ENCODE measurements around the gene MRTFA. TPM values are rescaled to one million over a fixed set of nuclear protein-coding genes. Genes with fewer than 3 reads are reported as not detected.
"Not testable (repeated sequence)": the region's sequence is repeated elsewhere in the genome, so short reads cannot be mapped to it uniquely, and the experiment has no call there.

MRTFA gene
- total RNA-seq, 1 donor from 2014 or later = 24.9 TPM

- no peak for FAIRE-seq
- no peak for DNase-seq (ENCODE audit: low spot score in 2 of 2)
These were observed 3.5 kb downstream of the MRTFA start for GRCh38 chr22:40633036-40633435.

- no peak for FAIRE-seq
These were observed 4.6 kb downstream of the MRTFA start for GRCh38 chr22:40631925-40632324.

GRCh38 chr22:40628354-40629042 is 8.0 kb downstream of the MRTFA start:
- no peak for DNase-seq (ENCODE audit: low spot score in 2 of 2)
- no peak for FAIRE-seq

More at GRCh38 chr22:40631925-40632324, 4.6 kb downstream of the MRTFA start:
- DNase-seq (ENCODE audit: low spot score in 2 of 2) = no peak

- DNase-seq (ENCODE audit: low spot score in 2 of 2) (no peak), FAIRE-seq (no peak)
These were observed 8.9 kb downstream of the MRTFA start for GRCh38 chr22:40627612-40628011.

- FAIRE-seq (no peak), DNase-seq (ENCODE audit: low spot score in 2 of 2) (no peak)
These were observed 9.7 kb downstream of the MRTFA start for GRCh38 chr22:40626851-40627250.

- FAIRE-seq; DNase-seq (ENCODE audit: low spot score in 2 of 2): not testable (repeated sequence)
These were observed 10.7 kb downstream of the MRTFA start for GRCh38 chr22:40625794-40626193.

GRCh38 chr22:40625281-40625680 is 11.2 kb downstream of the MRTFA start:
- not testable (repeated sequence) for DNase-seq (ENCODE audit: low spot score in 2 of 2); FAIRE-seq

GRCh38 chr22:40624770-40625169 is 11.7 kb downstream of the MRTFA start:
- DNase-seq (ENCODE audit: low spot score in 2 of 2) = no peak
- no peak for FAIRE-seq

- no peak for DNase-seq (ENCODE audit: low spot score in 2 of 2)
- no peak for FAIRE-seq
These were observed 15.0 kb downstream of the MRTFA start for GRCh38 chr22:40621309-40622151.

- no peak for DNase-seq (ENCODE audit: low spot score in 2 of 2)
- FAIRE-seq = no peak
These were observed 16.0 kb downstream of the MRTFA start for GRCh38 chr22:40620464-40621046.

- FAIRE-seq = no peak
- no peak for DNase-seq (ENCODE audit: low spot score in 2 of 2)
These were observed 18.1 kb downstream of the MRTFA start for GRCh38 chr22:40618400-40618799.

- no peak for FAIRE-seq
- DNase-seq (ENCODE audit: low spot score in 2 of 2) = no peak
These were observed 19.9 kb downstream of the MRTFA start for GRCh38 chr22:40616578-40616977.

GRCh38 chr22:40613067-40613466 is 23.5 kb downstream of the MRTFA start:
- FAIRE-seq = no peak
- no peak for DNase-seq (ENCODE audit: low spot score in 2 of 2)

GRCh38 chr22:40612291-40612751 is 24.2 kb downstream of the MRTFA start:
- no peak for DNase-seq (ENCODE audit: low spot score in 2 of 2)

GRCh38 chr22:40611606-40612005 is 24.9 kb downstream of the MRTFA start:
- FAIRE-seq (no peak), DNase-seq (ENCODE audit: low spot score in 2 of 2) (no peak)

More at GRCh38 chr22:40612291-40612751, 24.2 kb downstream of the MRTFA start:
- no peak for FAIRE-seq

GRCh38 chr22:40610329-40610850 is 26.1 kb downstream of the MRTFA start:
- FAIRE-seq (no peak), DNase-seq (ENCODE audit: low spot score in 2 of 2) (no peak)

GRCh38 chr22:40609216-40609615 is 27.3 kb downstream of the MRTFA start:
- FAIRE-seq = no peak
- no peak for DNase-seq (ENCODE audit: low spot score in 2 of 2)

GRCh38 chr22:40607506-40607905 is 29.0 kb downstream of the MRTFA start:
- no peak for DNase-seq (ENCODE audit: low spot score in 2 of 2)
- FAIRE-seq = no peak

- DNase-seq (ENCODE audit: low spot score in 2 of 2) (no peak), FAIRE-seq (no peak)
These were observed 30.2 kb downstream of the MRTFA start for GRCh38 chr22:40606306-40606705.

- DNase-seq (ENCODE audit: low spot score in 2 of 2) = no peak
- no peak for FAIRE-seq
These were observed 30.8 kb downstream of the MRTFA start for GRCh38 chr22:40605761-40606160.

- FAIRE-seq (no peak), DNase-seq (ENCODE audit: low spot score in 2 of 2) (no peak)
These were observed 33.4 kb downstream of the MRTFA start for GRCh38 chr22:40603088-40603605.

Data from frontal cortex (tissue), 4 donors.